IMR-90 (cell line): ENCODE measurements around the gene MIOX. TPM values are rescaled to one million over a fixed set of nuclear protein-coding genes. Genes with fewer than 3 reads are reported as not detected.

Experiments used
- ATAC-seq: fragments of 200-7000 bp; cut with Tn5 transposase; 2 replicates; pipeline ENCODE4 v1.9.1; 2020; ENCODE audit warnings: low read depth, mild to moderate bottlenecking, moderate library complexity
- BruUV-seq: library from RNA; stranded (reverse); fragments of 400-500 nt; replicated peaks from 2 replicates; lab custom pipeline; 2021; lab: Mats Ljungman, UMichigan
- CTCF ChIA-PET: fragments of 300-600 bp; formaldehyde crosslinking; extraction: SDS; loops from one replicate; lab custom pipeline; 2021; ENCODE audit warnings: antibody characterized with exemption; lab: Yijun Ruan, JAX
- POLR2A ChIA-PET: fragments of 300-600 bp; sonication (Branson Sonifier 250); formaldehyde crosslinking; loops from one replicate; lab custom pipeline; 2022; ENCODE audit warnings: antibody characterized with exemption; ENCODE audit not compliant: unreplicated experiment; lab: Charles Lee
- DNase-seq: peaks from one replicate; pipeline ENCODE4 v3.0.0; 2013
- H2AFZ ChIP-seq: replicated peaks from 2 replicates; pipeline ENCODE3; 2013; ENCODE audit warnings: low read length, mild to moderate bottlenecking; ENCODE audit not compliant: poor library complexity
- H2AK5ac ChIP-seq: 2 replicates; pipeline ENCODE4 v1.6.1; 2013; ENCODE audit warnings: low read depth, low read length, inconsistent platforms
- H2AK9ac ChIP-seq: replicated peaks from 2 replicates; pipeline ENCODE3; 2013; ENCODE audit warnings: mild to moderate bottlenecking, low read depth, low read length, moderate library complexity; ENCODE audit not compliant: poor library complexity
- H2BK120ac ChIP-seq: 2 replicates; pipeline ENCODE4 v1.6.1; 2013; ENCODE audit warnings: low read depth, low read length, inconsistent platforms
- H2BK15ac ChIP-seq: 3 replicates; pipeline ENCODE4 v1.6.1; 2013; ENCODE audit warnings: low read depth, low read length, inconsistent platforms
- H2BK20ac ChIP-seq: 2 replicates; pipeline ENCODE4 v1.6.1; 2013; ENCODE audit warnings: low read depth, mild to moderate bottlenecking, inconsistent platforms, low read length, moderate library complexity
- H2BK5ac ChIP-seq: 2 replicates; pipeline ENCODE4 v1.6.1; 2013; ENCODE audit warnings: mild to moderate bottlenecking, low read depth, low read length, inconsistent platforms; ENCODE audit not compliant: poor library complexity, severe bottlenecking
- H3K14ac ChIP-seq: replicated peaks from 2 replicates; pipeline ENCODE4 v1.6.1; 2013; ENCODE audit warnings: low read depth, low read length, inconsistent platforms
- H3K18ac ChIP-seq: 2 replicates; pipeline ENCODE4 v1.6.1; 2013; ENCODE audit warnings: low read depth, low read length, control low read depth
- H3K23ac ChIP-seq: 2 replicates; pipeline ENCODE4 v1.6.1; 2013; ENCODE audit warnings: low read depth, low read length, inconsistent platforms
- H3K27ac ChIP-seq: 2 replicates; pipeline ENCODE4 v1.5.1; 2013; ENCODE audit warnings: mild to moderate bottlenecking, control low read depth, low read length; ENCODE audit not compliant: insufficient read depth
- H3K27me3 ChIP-seq: 2 replicates; pipeline ENCODE4 v1.6.1; 2013; ENCODE audit warnings: low read length; ENCODE audit not compliant: control insufficient read depth, insufficient read depth
- H3K36me3 ChIP-seq: 2 replicates; pipeline ENCODE4 v1.6.1; 2013; ENCODE audit warnings: low read length, mixed read lengths; ENCODE audit not compliant: control insufficient read depth, insufficient read depth
- H3K4ac ChIP-seq: 2 replicates; pipeline ENCODE4 v1.6.1; 2013; ENCODE audit warnings: low read depth, low read length, inconsistent platforms
- H3K4me1 ChIP-seq: 2 replicates; pipeline ENCODE4 v1.6.1; 2013; ENCODE audit warnings: low read length, mixed read lengths; ENCODE audit not compliant: control insufficient read depth, insufficient read depth
- H3K4me2 ChIP-seq: 2 replicates; pipeline ENCODE4 v1.6.1; 2013; ENCODE audit warnings: low read depth, mild to moderate bottlenecking, control low read depth, low read length, moderate library complexity
- H3K4me3 ChIP-seq: 2 replicates; pipeline ENCODE4 v1.5.1; 2013; ENCODE audit warnings: low read depth, mild to moderate bottlenecking, control low read depth, low read length, moderate library complexity; ENCODE audit not compliant: insufficient read depth
- H3K56ac ChIP-seq: 2 replicates; pipeline ENCODE4 v1.6.1; 2013; ENCODE audit warnings: low read length, inconsistent platforms; ENCODE audit not compliant: insufficient read depth; ENCODE audit errors: extremely low read depth
- H3K79me1 ChIP-seq, 2 experiments: 2 replicates each; pipeline ENCODE4 v1.6.1; 2013; ENCODE audit warnings: low read length in 2 of 2, inconsistent platforms in 1 of 2, low read depth in 1 of 2
- H3K9ac ChIP-seq: 2 replicates; pipeline ENCODE4 v1.6.1; 2013; ENCODE audit warnings: low read depth, low read length, control low read depth
- H3K9me1 ChIP-seq: 2 replicates; pipeline ENCODE4 v1.6.1; 2013; ENCODE audit warnings: low read length, inconsistent platforms; ENCODE audit not compliant: insufficient read depth
- H3K9me3 ChIP-seq: 2 replicates; pipeline ENCODE4 v1.6.1; 2013; ENCODE audit warnings: low read length; ENCODE audit not compliant: control insufficient read depth, insufficient read depth
- H4K20me1 ChIP-seq: 2 replicates; pipeline ENCODE4 v1.6.1; 2013; ENCODE audit warnings: low read length, inconsistent platforms; ENCODE audit not compliant: insufficient read depth
- H4K5ac ChIP-seq: 2 replicates; pipeline ENCODE4 v1.6.1; 2013; ENCODE audit warnings: mild to moderate bottlenecking, low read depth, low read length, control low read depth
- H4K8ac ChIP-seq, 2 experiments: 2 replicates each; pipeline ENCODE4 v1.6.1; 2013; ENCODE audit warnings: low read depth in 2 of 2, low read length in 2 of 2, control low read depth in 1 of 2, inconsistent platforms in 1 of 2
- H4K91ac ChIP-seq: 2 replicates; pipeline ENCODE4 v1.6.1; 2013; ENCODE audit warnings: low read depth, low read length, inconsistent platforms; ENCODE audit not compliant: insufficient read depth
- CHD1 ChIP-seq: IDR thresholded peaks from 2 replicates; pipeline ENCODE4 v1.6.1; 2012; ENCODE audit warnings: low read depth, low read length, improper control_type of control experiment
- MXI1 ChIP-seq: IDR thresholded peaks from 2 replicates; pipeline ENCODE4 v1.6.1; 2012; ENCODE audit warnings: low read depth, mild to moderate bottlenecking, low read length, moderate library complexity, borderline replicate concordance
- NFE2L2 ChIP-seq: fragments of 150-350 bp; IDR thresholded peaks from 2 replicates; pipeline ENCODE4 v1.6.1; 2016; ENCODE audit warnings: low read depth, mild to moderate bottlenecking, low read length
- RCOR1 ChIP-seq: IDR thresholded peaks from 2 replicates; pipeline ENCODE4 v1.6.1; 2012; ENCODE audit warnings: mild to moderate bottlenecking, low read length, improper control_type of control experiment; ENCODE audit not compliant: insufficient replicate concordance
- WGBS, 2 experiments: methylation state at CpG; one replicate each; pipeline versions ENCODE4 v1.1.5 to v1.1.7; 2013; ENCODE audit warnings: missing lambda C conversion rate in 2 of 2; ENCODE audit not compliant: insufficient read length in 1 of 2; ENCODE audit errors: extremely low coverage in 2 of 2; 5-methylcytosine and 5-hydroxymethylcytosine counted together
- dilution Hi-C: fragments of 300-500 bp; cut with HindIII; formaldehyde crosslinking; loops from one replicate; pipeline ENCODE4 v1.14.3; 2018; ENCODE audit warnings: low sequenced_read_pairs; ENCODE audit not compliant: unreplicated experiment
- in situ Hi-C: fragments of 300-500 bp; cut with MboI; formaldehyde crosslinking; loops from 3 replicates; pipeline ENCODE4 v1.14.3; 2019; ENCODE audit warnings: low sequenced_read_pairs, inconsistent platforms, mixed read lengths
- intact Hi-C: fragments of 100-400 bp; cut with micrococcal nuclease; formaldehyde crosslinking; loops from 2 replicates; pipeline ENCODE4 v1.10.0; 2022
- polyA plus RNA-seq, 3 experiments: library from polyadenylated mRNA; depleted of rRNA; stranded (reverse); fragments of >200 nt; gene quantifications; 2 replicates each; pipeline ENCODE4 v1.2.3, GENCODE V29; 2012; ENCODE audit warnings: low replicate concordance in 1 of 3
- total RNA-seq: library from RNA; depleted of rRNA; stranded (reverse); fragments of >200 nt; gene quantifications from 2 replicates; pipeline ENCODE4 v1.2.3, GENCODE V29; 2012
- TF ChIP-seq, protein P1 (sequence below): fragments of 150-350 bp; IDR thresholded peaks from 2 replicates; pipeline ENCODE4 v1.6.1; 2016; ENCODE audit warnings: low read depth, mild to moderate bottlenecking, low read length, moderate library complexity, borderline replicate concordance

MIOX gene
- total and polyA plus RNA-seq, 2 of the 4 experiments (the other 2 are of a cell fraction) = not detected

DNA sequence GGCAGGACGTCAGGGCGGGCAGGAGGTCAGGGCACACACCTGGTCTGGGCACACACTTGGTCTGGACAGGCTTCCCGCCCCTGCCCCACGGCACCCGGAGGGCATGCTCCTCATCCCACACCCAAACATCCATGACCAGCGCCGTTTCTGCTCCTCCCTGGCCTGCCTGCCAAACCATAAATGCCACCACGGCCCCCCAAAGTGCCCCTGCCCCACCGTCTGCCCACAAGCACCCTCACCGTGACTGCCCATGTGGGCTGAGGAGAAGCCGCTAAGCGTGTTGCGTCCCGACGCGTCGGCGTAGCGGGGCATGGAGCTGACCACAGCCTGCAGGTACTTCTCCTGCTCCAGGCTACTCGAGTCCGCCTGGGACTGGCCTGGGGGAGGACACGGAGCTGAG, 27.6 kb upstream of the MIOX start:
- Histone ChIP-seq H3K18ac (no peak overlapping the region), H3K4me2 (no peak overlapping the region), H2BK120ac (no peak overlapping the region), H3K9ac (no peak overlapping the region), H2AFZ (no peak overlapping the region), H4K20me1 (peaks cover 10% of the 10 kb centered on the region), H4K5ac (no peak overlapping the region), H3K56ac (no peak overlapping the region), H3K4ac (no peak overlapping the region), H2BK15ac (no peak overlapping the region), H3K9me1 (no peaks in the 10 kb centered on the region), H3K27me3 (no peaks in the 10 kb centered on the region), H2BK5ac (no peak overlapping the region), H4K91ac (no peak overlapping the region), H2AK5ac (no peak overlapping the region), H2BK20ac (no peak overlapping the region), H3K23ac (no peak overlapping the region), H4K8ac (no peak overlapping the region), H3K4me1 (no peaks in the 10 kb centered on the region), H3K4me3 (no peak overlapping the region), H3K9me3 (no peaks in the 10 kb centered on the region), H3K27ac (no peak overlapping the region), H2AK9ac (peak overlapping the region; percentile 65), H3K36me3 (peaks cover 91% of the 10 kb centered on the region), H3K79me1 (0 out of 4 replicates have a peak, but pooled peaks cover 0 to under 1% of the 10 kb centered on the region in 2 experiments), H3K14ac (no peak overlapping the region)
- no TSS peak for BruUV-seq
- CTCF ChIA-PET = interaction anchor here (0.6 kb wide), 1 partner anchor 161 kb away, joined by 3 read pairs; no protein-coding TSS in a partner anchor
- POLR2A ChIA-PET = no interaction called here
- DNase-seq (no peak), ATAC-seq (no peak)
- in situ Hi-C loops (no loop called here), dilution Hi-C loops (no loop called here), intact Hi-C loops (no loop called here)
- TF ChIP-seq, protein P1, sequence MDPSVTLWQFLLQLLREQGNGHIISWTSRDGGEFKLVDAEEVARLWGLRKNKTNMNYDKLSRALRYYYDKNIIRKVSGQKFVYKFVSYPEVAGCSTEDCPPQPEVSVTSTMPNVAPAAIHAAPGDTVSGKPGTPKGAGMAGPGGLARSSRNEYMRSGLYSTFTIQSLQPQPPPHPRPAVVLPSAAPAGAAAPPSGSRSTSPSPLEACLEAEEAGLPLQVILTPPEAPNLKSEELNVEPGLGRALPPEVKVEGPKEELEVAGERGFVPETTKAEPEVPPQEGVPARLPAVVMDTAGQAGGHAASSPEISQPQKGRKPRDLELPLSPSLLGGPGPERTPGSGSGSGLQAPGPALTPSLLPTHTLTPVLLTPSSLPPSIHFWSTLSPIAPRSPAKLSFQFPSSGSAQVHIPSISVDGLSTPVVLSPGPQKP = no peak
- no peak for TF ChIP-seq CHD1
- TF ChIP-seq NFE2L2 = no peak
- no peak for TF ChIP-seq RCOR1
- TF ChIP-seq MXI1 = no peak
- WGBS, 2 experiments = 91% methylated on average over 15 of the region's 22 CpGs; no CpG with 5 or more reads in 1 of the 2 experiments
